ENCODE data around the gene CFAP20DC. TPM values are rescaled to one million over a fixed set of nuclear protein-coding genes. Genes with fewer than 3 reads are reported as not detected.
"Not testable (repeated sequence)": the region's sequence is repeated elsewhere in the genome, so short reads cannot be mapped to it uniquely, and the experiment has no call there.

CFAP20DC gene
- total and polyA plus RNA-seq, 12 donors, result 0.35 to 6.0 (median 2.0) TPM

DNA sequence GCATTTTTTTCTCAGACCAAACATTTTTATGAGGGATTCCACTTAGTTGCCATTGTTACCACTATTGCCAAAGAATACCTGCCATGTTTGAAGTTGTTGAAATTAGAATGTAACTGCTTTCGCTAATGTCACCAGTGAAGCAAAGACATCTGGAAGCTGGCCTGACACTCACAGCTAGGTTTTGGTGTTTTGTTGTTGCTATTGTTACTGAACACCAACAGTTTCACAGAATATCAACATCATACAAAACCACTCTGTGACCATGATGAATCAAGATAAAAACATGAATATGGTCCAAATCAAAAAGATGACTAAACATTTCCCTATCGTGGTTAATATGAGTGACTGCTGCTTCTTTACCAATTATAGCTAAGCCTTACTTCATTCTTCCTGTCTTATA, 6.9 kb upstream of the CFAP20DC start:
- H3K9me3 ChIP-seq (replicated peaks in 1 of 3), result no peaks in the 10 kb centered on the region
- whole genome bisulfite sequencing, 4 donors, result 60 to 70% (median 65%) methylated on average over 2 of the region's 2 CpGs
- DNase-seq, result no peak
- intact Hi-C loops (cut with DNase I), result loop anchor here (10.0 kb wide), 3 partner anchors 62 to 422 kb away; no protein-coding TSS in a partner anchor
- H3K27me3 ChIP-seq, result no peaks in the 10 kb centered on the region
- no peak overlapping the region for H3K4me3 ChIP-seq
- no peak for TF ChIP-seq POLR2A (IDR thresholded peaks at IDR 0.05)
- TF ChIP-seq, protein P1, sequence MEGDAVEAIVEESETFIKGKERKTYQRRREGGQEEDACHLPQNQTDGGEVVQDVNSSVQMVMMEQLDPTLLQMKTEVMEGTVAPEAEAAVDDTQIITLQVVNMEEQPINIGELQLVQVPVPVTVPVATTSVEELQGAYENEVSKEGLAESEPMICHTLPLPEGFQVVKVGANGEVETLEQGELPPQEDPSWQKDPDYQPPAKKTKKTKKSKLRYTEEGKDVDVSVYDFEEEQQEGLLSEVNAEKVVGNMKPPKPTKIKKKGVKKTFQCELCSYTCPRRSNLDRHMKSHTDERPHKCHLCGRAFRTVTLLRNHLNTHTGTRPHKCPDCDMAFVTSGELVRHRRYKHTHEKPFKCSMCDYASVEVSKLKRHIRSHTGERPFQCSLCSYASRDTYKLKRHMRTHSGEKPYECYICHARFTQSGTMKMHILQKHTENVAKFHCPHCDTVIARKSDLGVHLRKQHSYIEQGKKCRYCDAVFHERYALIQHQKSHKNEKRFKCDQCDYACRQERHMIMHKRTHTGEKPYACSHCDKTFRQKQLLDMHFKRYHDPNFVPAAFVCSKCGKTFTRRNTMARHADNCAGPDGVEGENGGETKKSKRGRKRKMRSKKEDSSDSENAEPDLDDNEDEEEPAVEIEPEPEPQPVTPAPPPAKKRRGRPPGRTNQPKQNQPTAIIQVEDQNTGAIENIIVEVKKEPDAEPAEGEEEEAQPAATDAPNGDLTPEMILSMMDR (IDR thresholded peaks at IDR 0.05), result no peak
- no peaks in the 10 kb centered on the region for H3K36me3 ChIP-seq (replicated peaks in 1 of 2)
- no peak overlapping the region for H3K27ac ChIP-seq
- H3K4me1 ChIP-seq (replicated peaks in 1 of 2), result no peaks in the 10 kb centered on the region

DNA sequence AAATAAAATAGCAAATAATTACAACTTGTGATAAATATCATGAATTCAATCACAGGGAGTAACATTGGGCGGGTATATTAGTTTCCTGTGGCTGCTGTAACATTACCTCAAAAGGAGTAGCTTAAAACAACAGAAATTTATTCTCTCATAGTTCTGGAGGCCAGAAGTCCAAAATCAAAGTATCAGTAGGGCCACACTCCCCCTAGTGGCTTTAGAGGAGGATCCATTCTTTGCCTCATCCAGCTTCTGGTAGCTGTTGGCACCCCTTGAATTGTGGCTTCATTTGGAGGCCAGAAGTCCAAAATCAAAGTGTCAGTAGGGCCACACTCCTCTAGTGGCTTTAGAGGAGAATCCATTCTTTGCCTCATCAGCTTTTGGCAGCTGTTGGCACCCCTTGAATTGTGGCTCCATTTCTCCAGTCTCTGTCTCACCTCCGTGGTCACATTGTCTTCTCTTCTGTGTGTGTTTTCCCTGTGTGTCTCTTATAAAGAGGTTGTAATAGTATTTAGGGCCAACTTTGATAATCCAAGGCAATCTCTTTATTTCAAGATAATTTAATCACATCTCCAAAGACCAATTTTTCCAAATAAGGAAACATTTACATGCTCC, 3.1 kb upstream of the CFAP20DC start:
- H3K9me3 ChIP-seq (replicated peaks in 1 of 3), result no peaks in the 10 kb centered on the region
- no peaks in the 10 kb centered on the region for H3K27me3 ChIP-seq
- no peaks in the 10 kb centered on the region for H3K36me3 ChIP-seq (replicated peaks in 1 of 2)
- peak in 3 of 7 donors; percentile 20 to 53 (median 38) for DNase-seq
- intact Hi-C loops (cut with DNase I), result loop anchor here (5.0 to 10.0 kb wide), 4 partner anchors 58 to 418 kb away; no protein-coding TSS in a partner anchor
- WGBS, 4 donors, result 59 to 85% (median 65%) methylated on average over 2 of the region's 2 CpGs
- peaks cover 0 to 7% of the 10 kb centered on the region in 2 donors for H3K4me1 ChIP-seq (replicated peaks in 1 of 2)
- TF ChIP-seq, protein P1 (IDR thresholded peaks at IDR 0.05), result peak; percentile 55 to 73 (median 64)
- no peak for TF ChIP-seq POLR2A (IDR thresholded peaks at IDR 0.05)
- no peak overlapping the region for H3K27ac ChIP-seq
- H3K4me3 ChIP-seq, result no peak overlapping the region

DNA sequence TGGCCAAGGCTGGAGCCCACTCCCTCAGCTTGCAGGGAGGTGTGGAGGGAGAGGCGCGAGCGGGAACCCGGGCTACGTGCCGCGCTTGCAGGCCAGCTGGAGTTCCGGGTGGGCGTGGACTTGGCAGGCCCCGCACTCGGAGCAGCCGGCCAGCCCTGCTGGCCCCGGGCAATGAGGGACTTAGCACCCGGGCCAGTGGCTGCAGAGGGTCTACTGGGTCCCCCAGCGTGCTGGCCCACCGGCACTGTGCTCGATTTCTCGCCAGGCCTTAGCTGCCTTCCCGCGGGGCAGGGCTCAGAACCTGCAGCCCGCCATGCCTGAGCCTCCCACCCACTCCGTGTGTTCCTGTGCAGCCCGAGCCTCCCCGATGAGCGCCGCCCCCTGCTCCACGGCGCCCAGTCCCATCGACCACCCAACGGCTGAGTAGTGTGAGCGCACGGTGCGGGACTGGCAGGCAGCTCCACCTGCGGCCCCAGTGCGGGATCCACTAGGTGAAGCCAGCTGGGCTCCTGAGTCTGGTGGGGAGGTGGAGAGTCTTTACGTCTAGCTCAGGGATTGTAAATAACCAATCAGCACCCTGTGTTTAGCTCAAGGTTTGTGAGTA, 1.1 kb upstream of the CFAP20DC start:
- H3K4me1 ChIP-seq (replicated peaks in 1 of 2); H3K27ac ChIP-seq; H3K4me3 ChIP-seq; H3K9me3 ChIP-seq (replicated peaks in 1 of 3); H3K27me3 ChIP-seq; H3K36me3 ChIP-seq (replicated peaks in 1 of 2); DNase-seq: not testable (repeated sequence)
- intact Hi-C loops (cut with DNase I), result loop anchor here (5.0 to 10.0 kb wide), 4 partner anchors 56 to 416 kb away; no protein-coding TSS in a partner anchor
- 96 to 98% (median 97%) methylated on average over 8 to 36 of the region's 36 CpGs for WGBS, 4 donors

DNA sequence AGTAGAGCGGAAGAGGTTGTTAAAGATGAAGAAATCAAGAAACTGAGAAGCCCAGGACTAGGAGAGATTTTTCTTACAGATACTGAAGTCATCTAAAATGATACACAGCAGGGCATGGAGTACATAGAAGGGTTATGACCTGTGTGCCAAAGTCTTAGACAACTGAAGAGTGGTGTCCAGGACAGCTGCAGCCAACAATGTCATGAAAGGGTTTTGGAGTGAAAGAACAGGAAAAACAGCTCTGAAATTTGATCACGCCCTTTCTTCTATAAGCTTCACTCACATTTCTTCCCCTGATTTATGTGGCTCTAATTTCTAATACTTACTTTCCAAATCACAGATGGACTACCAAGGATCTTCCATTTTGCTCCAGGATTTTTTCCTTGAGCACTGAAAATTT, 3.0 kb downstream of the CFAP20DC start:
- Histone ChIP-seq H3K36me3 (replicated peaks in 1 of 2) (no peaks in the 10 kb centered on the region), H3K9me3 (replicated peaks in 1 of 3) (no peaks in the 10 kb centered on the region), H3K4me3 (no peak overlapping the region), H3K27ac (no peak overlapping the region), H3K4me1 (replicated peaks in 1 of 2) (peaks cover 0 to 7% of the 10 kb centered on the region in 2 donors), H3K27me3 (no peaks in the 10 kb centered on the region)
- WGBS, 4 donors, result 92 to 100% (median 97%) methylated on average over 2 of the region's 2 CpGs
- no peak for DNase-seq
- no peak for TF ChIP-seq POLR2A (IDR thresholded peaks at IDR 0.05)
- TF ChIP-seq, protein P1 (IDR thresholded peaks at IDR 0.05), result no peak
- intact Hi-C loops (cut with DNase I), result no loop called here
